BE2C (cell line): Measurements from ENCODE around the gene OTUD4. TPM values are rescaled to one million over a fixed set of nuclear protein-coding genes. Genes with fewer than 3 reads are reported as not detected.
"Not testable (repeated sequence)": the region's sequence is repeated elsewhere in the genome, so short reads cannot be mapped to it uniquely, and the experiment has no call there.

Experiments used
- DNase-seq: peaks from one replicate; pipeline ENCODE4 v3.0.0-alpha.2; 2020
- H3K27me3 ChIP-seq: fragments of 250-450 bp; sonication (Bioruptor Pico); 2 replicates; pipeline ENCODE4 v1.5.1; 2020; ENCODE audit warnings: mild to moderate bottlenecking
- H3K36me3 ChIP-seq: fragments of 250-450 bp; sonication (Bioruptor Pico); 2 replicates; pipeline ENCODE4 v1.5.1; 2020; ENCODE audit warnings: mild to moderate bottlenecking
- H3K4me1 ChIP-seq: fragments of 250-450 bp; sonication (Bioruptor Pico); 2 replicates; pipeline ENCODE4 v1.5.1; 2020
- H3K4me3 ChIP-seq: 2 replicates; pipeline ENCODE4 v1.5.1; 2011; ENCODE audit warnings: low read depth, low read length
- H3K9me3 ChIP-seq: fragments of 250-450 bp; sonication (Bioruptor Pico); 2 replicates; pipeline ENCODE4 v1.5.1; 2020
- polyA plus RNA-seq: library from polyadenylated mRNA; unstranded; fragments of >200 nt; gene quantifications from one replicate; pipeline ENCODE4 v1.2.1, GENCODE V29; 2012; ENCODE audit warnings: low read depth, missing spikeins; ENCODE audit not compliant: insufficient read length, insufficient read depth
- TF ChIP-seq, protein P1 (sequence below): IDR thresholded peaks from 2 replicates; pipeline ENCODE4 v1.5.1; 2012; ENCODE audit warnings: mild to moderate bottlenecking, low read depth, low read length

Gene OTUD4, protein sequence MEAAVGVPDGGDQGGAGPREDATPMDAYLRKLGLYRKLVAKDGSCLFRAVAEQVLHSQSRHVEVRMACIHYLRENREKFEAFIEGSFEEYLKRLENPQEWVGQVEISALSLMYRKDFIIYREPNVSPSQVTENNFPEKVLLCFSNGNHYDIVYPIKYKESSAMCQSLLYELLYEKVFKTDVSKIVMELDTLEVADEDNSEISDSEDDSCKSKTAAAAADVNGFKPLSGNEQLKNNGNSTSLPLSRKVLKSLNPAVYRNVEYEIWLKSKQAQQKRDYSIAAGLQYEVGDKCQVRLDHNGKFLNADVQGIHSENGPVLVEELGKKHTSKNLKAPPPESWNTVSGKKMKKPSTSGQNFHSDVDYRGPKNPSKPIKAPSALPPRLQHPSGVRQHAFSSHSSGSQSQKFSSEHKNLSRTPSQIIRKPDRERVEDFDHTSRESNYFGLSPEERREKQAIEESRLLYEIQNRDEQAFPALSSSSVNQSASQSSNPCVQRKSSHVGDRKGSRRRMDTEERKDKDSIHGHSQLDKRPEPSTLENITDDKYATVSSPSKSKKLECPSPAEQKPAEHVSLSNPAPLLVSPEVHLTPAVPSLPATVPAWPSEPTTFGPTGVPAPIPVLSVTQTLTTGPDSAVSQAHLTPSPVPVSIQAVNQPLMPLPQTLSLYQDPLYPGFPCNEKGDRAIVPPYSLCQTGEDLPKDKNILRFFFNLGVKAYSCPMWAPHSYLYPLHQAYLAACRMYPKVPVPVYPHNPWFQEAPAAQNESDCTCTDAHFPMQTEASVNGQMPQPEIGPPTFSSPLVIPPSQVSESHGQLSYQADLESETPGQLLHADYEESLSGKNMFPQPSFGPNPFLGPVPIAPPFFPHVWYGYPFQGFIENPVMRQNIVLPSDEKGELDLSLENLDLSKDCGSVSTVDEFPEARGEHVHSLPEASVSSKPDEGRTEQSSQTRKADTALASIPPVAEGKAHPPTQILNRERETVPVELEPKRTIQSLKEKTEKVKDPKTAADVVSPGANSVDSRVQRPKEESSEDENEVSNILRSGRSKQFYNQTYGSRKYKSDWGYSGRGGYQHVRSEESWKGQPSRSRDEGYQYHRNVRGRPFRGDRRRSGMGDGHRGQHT
- polyA plus RNA-seq = 5.6 TPM

DNA sequence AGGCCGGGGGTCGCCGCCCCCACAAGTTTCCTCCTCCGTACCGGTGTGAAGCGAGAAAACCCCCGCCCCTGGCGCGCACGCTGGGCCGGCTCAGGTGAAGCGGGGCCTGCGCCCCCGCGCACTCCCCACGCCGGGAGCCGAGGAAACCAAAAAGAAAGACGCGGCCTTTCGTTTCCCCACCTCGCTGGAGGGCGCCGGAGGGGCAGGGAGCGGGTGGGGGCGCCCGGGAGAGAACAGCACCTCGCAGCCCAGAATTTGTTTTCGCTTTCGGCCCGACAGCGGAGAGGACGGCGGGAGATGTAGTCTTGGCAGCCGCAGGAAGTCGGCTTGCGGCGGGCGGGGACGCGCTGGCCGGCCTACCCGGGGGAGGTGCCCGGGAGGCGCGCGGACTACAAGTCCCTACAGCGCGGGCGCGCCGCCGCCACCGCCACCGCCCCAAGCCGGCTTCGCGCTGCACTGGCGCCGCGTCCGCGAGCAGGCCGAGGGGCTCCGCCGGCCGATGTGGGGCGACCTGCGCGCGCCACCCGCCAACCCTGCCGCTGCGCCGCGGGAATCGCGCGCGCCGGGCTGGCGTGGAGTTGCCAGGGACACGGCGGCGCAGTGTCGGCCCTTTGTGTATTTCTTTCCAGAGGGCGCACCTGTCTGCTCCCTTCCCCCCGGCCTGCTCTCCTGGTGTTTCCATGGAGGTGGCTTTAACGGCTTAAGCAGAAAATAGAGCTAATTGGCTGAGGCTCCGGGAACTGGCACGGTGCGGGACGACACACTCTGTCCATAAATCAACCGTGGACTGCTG is at the start of gene OTUD4:
Gene OTUD4 (minus strand): TSS at position 292 of the 793 bp plus-strand sequence. CDS start 616 bp downstream, outside the sequence.
- H3K27me3 ChIP-seq = no peaks in the 10 kb centered on the region
- no peaks in the 10 kb centered on the region; the same call in 1 of the 2 replicates for H3K4me1 ChIP-seq
- no peaks in the 10 kb centered on the region; the same call in 1 of the 2 replicates for H3K36me3 ChIP-seq
- no peaks in the 10 kb centered on the region for H3K9me3 ChIP-seq
- peak; percentile 97 for DNase-seq
- peak within 1 kb of the TSS; percentile 91 for H3K4me3 ChIP-seq
- TF ChIP-seq, protein P1, sequence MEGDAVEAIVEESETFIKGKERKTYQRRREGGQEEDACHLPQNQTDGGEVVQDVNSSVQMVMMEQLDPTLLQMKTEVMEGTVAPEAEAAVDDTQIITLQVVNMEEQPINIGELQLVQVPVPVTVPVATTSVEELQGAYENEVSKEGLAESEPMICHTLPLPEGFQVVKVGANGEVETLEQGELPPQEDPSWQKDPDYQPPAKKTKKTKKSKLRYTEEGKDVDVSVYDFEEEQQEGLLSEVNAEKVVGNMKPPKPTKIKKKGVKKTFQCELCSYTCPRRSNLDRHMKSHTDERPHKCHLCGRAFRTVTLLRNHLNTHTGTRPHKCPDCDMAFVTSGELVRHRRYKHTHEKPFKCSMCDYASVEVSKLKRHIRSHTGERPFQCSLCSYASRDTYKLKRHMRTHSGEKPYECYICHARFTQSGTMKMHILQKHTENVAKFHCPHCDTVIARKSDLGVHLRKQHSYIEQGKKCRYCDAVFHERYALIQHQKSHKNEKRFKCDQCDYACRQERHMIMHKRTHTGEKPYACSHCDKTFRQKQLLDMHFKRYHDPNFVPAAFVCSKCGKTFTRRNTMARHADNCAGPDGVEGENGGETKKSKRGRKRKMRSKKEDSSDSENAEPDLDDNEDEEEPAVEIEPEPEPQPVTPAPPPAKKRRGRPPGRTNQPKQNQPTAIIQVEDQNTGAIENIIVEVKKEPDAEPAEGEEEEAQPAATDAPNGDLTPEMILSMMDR = no peak; the same call in 1 of the 2 replicates

DNA sequence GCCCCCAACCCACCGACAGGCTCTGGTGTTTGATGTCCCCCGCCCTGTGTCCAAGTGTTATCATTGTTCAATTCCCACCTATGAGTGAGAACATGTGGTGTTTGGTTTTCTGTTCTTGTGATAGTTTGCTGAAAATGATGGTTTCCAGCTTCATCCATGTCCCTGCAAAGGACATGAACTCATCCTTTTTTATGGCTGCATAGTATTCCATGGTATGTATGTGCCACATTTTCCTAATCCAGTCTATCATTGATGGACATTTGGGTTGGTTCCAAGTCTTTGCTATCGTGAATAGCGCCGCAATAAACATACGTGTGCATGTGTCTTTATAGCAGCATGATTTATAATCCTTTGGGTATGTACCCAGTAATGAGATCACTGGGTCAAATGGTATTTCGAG is 42.8 kb upstream of the OTUD4 start:
- H3K9me3 ChIP-seq, H3K27me3 ChIP-seq, H3K36me3 ChIP-seq, DNase-seq, H3K4me1 ChIP-seq, H3K4me3 ChIP-seq: not testable (repeated sequence)

DNA sequence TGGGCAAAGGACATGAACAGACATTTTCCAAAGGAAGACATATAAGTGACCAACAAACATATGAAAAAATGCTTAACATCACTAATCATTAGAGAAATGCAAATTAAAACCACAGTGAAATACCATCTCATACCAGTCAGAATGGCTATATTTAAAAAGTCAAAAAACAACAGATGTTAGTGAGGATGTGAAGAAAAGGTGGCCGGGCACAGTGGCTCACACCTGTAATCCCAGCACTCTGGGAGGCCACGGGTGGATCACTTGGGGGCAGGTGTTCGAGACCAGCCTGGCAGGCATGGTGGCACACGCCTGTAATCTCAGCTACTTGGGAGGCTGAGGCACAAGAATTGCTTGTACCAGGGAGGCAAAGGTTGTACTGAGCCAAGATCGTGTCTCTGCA is 41.1 kb upstream of the OTUD4 start:
- not testable (repeated sequence) for DNase-seq, H3K4me1 ChIP-seq

DNA sequence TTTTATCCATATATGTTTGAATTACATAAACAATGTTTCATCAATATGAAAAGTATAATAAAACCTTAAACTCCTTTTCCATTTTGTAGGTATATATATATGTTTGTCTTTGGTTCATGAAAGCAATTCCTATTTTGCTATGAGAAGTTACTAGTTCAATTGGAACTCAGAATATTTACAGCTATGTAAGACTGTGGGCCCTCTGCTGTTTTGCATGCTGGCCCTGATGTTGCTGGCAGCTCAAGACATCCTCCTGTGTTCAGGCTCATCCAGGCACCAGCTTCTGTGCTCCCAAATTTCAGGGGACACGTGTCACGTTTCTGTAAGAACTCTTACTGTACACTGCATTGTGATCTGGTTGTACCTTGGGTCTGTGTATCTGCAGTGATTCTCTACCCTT is 38.7 kb upstream of the OTUD4 start:
- no peaks in the 10 kb centered on the region for H3K9me3 ChIP-seq
- TF ChIP-seq, protein P1 = no peak
- no peak overlapping the region for H3K4me3 ChIP-seq
- no peaks in the 10 kb centered on the region for H3K4me1 ChIP-seq
- DNase-seq = no peak
- no peaks in the 10 kb centered on the region for H3K36me3 ChIP-seq
- no peaks in the 10 kb centered on the region for H3K27me3 ChIP-seq

More for the DNA sequence above, 41.1 kb upstream of the OTUD4 start:
- not testable (repeated sequence) for H3K36me3 ChIP-seq, H3K27me3 ChIP-seq, H3K9me3 ChIP-seq, H3K4me3 ChIP-seq

DNA sequence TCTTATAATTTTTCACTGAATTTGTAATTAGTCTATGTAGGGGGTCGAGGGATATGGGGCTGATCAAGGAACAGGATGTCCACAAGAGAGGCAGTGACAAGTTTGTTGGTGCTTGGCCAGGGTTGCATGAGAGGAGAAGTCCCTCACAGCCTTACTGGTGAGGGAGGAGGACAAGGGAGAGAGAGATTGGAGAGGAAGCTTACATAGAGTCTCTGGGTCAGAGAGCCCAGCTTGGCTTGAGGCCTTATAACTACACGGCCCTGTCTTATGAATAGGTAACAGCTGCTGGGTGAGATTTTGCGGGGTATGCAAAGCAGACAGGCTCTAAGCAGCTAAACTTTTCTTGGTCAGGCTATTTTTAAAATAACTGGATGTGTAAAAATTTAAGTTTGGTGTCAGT is 37.9 kb upstream of the OTUD4 start:
- TF ChIP-seq, protein P1 = no peak
- H3K27me3 ChIP-seq = no peaks in the 10 kb centered on the region
- no peaks in the 10 kb centered on the region for H3K36me3 ChIP-seq
- no peaks in the 10 kb centered on the region for H3K4me1 ChIP-seq
- H3K4me3 ChIP-seq = no peak overlapping the region
- no peak for DNase-seq
- H3K9me3 ChIP-seq = no peaks in the 10 kb centered on the region

DNA sequence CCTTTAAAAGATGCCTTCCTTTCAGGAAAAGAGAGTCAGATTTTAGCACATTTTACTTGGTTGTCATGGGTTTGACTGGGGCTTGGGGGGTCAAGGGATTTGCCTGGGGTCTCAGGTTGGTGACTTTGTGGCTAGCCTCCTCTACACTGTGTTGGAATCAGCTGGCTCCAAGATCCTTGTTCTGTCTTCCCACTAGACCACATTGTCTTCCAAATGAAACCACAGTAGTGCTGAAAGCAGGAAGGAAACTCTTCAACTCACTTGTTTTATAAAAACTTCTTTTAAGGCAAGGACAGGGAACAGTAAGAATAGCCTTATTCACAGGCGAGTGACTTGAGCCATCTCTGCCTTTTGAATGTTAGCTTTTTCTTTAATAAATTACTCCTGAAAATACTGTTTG is 37.0 kb upstream of the OTUD4 start:
- TF ChIP-seq, protein P1 = no peak
- Histone ChIP-seq H3K36me3 (no peaks in the 10 kb centered on the region), H3K4me1 (no peaks in the 10 kb centered on the region), H3K4me3 (no peak overlapping the region), H3K27me3 (no peaks in the 10 kb centered on the region), H3K9me3 (no peaks in the 10 kb centered on the region)
- no peak for DNase-seq
